Stimulated activated CD4-positive, alpha-beta T cell treated with anti-CD3 and anti-CD28 coated beads, Interleukin-4, amount 100 ng/mL, for 48 hours (primary cell): ENCODE results near the gene NEDD4L.

ENCODE experiments used
- DNase-seq, 2 donors: peaks; one replicate each; pipeline ENCODE4 v3.0.0-alpha.2; 2020; ENCODE audit warnings: low read depth in 2 of 2

NEDD4L gene

DNA sequence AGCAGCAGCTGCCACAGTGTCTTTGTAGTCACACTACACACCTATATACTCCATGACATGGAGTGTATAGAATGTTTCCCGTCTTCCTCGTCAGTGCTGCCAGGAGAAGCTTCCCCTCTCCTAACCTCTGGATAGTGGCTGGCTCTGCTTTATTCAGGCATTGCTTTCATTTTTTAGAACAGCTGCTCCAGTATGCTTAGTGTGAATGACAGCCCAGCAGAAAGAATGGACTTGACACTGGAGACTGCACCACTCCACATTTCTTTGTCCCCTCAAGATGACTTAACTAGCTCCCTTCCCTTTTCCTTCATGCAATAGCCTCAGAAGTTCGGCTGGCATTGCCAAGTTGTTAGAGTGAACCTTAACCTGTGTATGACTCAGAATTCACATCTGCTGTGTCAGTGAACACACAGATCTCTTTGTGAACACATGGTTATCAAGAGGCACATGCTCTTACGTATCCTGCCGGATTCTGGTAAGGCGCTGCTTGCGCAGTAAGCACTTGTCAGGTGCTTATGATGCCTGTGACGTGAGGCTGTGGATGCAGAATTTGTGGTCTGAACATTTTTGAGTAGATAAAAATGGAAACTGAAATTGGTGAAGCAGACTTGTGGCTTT, 73.9 kb downstream of the NEDD4L start:
- no peak for DNase-seq

GRCh38 chr18:58118536-58118935, 74.5 kb downstream of the NEDD4L start:
- DNase-seq = no peak

DNA sequence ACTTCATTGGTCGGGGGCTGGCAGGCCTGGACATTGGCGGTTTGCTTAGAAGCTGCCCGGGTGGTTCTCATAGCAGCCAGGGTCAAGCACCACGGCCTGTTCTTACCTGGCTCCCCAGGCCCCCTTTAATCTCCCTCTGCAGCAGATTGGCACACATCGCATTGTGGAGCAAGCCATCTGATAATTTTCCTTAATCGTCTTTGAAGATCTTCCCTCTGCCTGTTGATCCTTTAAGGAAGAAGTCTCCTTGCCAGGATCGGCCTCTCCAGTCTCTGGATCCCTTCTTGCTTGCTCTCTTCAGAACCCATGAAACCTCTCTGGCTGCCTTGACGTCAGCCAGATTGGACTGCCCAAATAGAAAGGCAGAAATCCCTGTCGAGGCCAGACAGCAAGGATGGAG, 75.8 kb downstream of the NEDD4L start:
- DNase-seq = no peak

DNA sequence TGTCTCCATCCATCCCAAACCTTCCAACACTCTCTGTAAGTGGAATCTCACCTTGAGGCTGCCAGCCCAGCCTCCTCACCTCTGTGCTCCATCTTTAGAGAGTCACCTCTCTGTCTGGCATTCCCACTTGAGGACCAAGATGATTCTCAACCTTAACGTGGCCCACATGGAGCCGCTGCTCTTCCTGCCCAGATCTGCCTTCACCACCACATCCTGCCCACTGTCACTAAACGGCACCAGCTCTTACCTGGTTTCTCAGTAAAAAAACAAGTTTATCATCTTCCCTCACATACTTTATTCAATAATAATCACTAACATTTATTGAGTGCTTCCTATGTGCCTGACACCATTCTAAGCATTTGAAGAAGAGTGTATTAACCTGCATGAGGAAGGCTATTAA, 80.4 kb downstream of the NEDD4L start:
- DNase-seq = no peak

- no peak for DNase-seq
These were observed 81.2 kb downstream of the NEDD4L start for GRCh38 chr18:58125183-58125582.

DNA sequence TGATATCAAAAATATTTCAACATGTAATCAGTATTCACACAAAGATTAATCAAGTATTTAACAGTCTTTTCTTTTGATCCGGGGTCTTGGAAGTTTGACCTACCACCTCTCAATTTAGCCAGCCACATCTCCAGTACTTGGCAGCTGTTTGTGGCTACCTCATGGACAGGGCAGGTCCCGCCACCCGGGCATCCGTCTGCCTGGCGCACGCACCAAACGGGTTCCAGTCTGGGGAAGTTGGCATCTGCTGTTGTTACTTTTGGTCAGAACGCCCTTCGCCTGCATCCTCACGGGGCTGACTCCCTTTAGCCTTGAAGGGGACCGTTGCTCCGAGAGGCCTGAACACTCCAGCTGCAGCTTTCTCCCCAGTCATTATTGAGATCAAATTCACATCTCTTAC, 81.7 kb downstream of the NEDD4L start:
- no peak for DNase-seq

DNA sequence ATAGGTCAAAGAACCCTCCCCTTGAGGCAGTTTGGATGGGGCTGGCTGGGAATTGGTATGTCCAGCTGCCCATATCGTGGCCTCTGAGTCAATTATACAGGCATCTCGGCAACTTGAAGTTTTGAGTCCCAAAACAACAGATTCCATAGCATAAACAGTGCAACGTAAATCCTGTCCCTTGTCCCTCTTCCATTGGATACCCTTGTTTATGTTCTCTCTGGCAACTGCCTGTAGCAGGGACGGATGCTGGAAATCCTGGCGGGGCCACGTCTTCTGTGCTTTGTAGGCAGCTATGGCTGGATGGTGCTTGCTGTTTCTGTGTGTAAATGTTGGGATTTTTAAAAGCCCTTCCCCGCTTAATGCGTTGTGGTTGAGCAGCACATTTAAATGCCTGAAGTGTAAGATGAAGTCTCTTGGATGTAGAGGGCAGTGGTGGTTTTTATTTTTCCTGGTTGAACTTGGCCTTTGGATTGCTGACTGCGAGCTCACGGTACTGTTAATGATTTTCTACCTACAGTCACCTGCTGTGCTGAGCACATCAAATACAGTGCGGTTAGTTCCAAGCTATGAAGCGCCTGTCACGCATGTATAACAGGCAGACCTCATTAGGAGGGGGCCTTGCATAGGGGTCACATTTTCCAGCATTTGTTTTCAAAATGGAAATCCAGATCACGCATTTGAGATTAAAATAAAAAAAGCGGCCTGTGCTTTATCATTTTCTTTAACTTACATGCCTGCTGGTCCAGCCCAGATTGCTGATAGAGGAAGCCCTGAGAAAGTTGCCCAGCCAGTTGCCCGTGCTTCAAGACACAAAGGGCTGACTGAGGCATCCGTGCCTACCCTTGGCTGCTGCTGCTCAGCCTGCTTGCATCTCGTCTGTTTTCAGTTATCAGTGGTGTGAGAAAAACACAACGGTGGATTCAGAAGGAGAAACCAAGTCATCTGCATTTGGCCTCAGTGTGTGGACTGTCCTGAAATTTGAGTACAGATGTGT, 84.7 kb downstream of the NEDD4L start:
- DNase-seq = no peak

GRCh38 chr18:58132595-58133261, 88.7 kb downstream of the NEDD4L start:
- DNase-seq = no peak

DNA sequence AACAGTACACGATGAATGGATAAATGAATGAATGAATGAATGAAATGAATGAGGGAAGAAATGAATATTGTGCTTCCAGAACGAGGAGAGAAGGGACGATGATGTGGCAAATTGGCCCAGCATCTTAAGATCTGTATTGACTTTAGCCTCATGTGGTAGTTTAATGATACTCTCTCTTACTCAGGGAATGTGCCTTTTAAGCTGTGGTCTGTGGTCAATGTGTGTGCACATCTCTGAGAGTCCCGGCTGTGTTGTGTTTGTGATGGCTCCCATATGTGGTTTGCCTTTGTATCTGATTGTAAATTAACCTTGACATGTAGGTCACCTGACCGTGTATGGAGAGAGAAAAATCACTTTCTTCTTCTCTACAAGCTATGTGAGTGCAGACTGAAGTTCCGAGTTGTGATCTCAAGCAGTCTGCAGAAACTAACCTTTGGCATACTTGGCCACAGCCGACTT, 91.2 kb downstream of the NEDD4L start:
- no peak for DNase-seq

- peak; percentile 33 to 44 for DNase-seq
These were observed 91.8 kb downstream of the NEDD4L start for GRCh38 chr18:58135701-58136331.

DNA sequence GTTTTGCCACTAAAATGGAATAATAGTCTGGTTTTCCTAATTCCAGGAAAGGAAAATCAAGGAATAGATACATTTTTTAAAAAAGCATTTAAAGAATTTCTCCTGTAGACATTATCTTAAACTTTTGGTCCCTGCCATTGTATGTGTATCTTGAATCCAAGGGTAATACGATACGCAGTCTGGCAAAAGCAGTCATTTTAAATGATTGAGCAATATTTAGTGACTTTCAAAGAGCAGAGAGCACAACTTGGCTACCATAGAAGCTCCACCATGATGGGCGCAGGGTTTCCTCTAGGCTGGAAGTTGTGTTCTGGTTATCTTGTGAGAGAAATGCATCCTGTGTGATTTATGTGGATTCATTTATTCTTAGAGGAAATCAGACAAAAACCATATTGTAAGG, 92.9 kb downstream of the NEDD4L start:
- DNase-seq = no peak

GRCh38 chr18:58139459-58140386, 95.7 kb downstream of the NEDD4L start:
- no peak for DNase-seq

- no peak for DNase-seq
These were observed 96.6 kb downstream of the NEDD4L start for GRCh38 chr18:58140387-58141325.

- DNase-seq = no peak
These were observed 99.4 kb downstream of the NEDD4L start for GRCh38 chr18:58143386-58143785.

- DNase-seq = no peak
These were observed 100.1 kb downstream of the NEDD4L start for GRCh38 chr18:58144106-58144505.

DNA sequence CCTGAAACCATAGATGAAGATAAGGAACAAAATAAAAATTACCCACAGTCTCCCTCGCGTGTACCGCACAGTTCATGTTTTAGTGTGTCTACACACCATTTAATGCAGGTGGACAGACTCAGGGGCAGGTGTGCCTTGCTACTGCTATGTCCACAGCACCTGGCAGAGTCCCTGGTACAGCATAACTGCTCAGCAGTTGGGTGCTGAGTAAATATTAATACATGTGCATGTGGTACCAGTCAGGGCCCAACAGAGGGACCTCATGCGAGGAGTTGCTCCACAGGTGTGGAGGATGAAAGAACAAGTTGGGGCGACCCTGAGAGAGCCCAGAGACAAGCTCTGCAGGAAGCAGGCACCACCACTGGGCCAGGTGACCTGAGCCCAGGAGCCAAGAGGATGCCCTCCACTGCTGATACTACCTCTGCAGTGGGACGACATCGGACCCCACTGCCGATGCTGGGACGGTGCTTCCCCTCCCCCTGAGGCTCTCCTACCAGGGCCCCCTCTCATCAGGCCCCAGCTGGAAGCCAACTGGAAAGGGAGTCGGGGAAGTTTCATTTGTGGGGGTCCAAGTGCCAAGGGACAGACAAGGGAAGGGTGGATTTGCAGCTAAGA, 100.8 kb downstream of the NEDD4L start:
- no peak for DNase-seq

DNA sequence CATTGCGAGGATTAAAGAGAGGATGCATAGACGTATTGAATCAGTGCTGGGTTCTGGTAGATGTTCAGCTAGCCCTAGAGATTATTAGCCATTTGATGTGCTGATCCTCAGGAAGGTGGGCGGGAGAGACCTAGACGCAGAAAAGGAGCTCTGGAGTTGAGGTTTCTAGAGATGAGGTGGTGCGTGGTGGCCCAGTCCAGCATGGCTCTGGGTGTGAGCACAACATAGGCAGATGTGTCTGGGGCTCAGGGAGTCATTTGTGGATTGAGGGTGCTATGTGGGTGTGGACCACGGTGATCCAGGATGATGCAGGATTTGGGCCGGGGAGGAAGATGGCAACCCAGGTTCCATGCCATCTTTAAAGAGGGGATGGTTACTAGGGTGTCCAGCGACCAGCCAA, 102.1 kb downstream of the NEDD4L start:
- no peak for DNase-seq

- no peak for DNase-seq
These were observed 105.0 kb downstream of the NEDD4L start for GRCh38 chr18:58148954-58149471.

DNA sequence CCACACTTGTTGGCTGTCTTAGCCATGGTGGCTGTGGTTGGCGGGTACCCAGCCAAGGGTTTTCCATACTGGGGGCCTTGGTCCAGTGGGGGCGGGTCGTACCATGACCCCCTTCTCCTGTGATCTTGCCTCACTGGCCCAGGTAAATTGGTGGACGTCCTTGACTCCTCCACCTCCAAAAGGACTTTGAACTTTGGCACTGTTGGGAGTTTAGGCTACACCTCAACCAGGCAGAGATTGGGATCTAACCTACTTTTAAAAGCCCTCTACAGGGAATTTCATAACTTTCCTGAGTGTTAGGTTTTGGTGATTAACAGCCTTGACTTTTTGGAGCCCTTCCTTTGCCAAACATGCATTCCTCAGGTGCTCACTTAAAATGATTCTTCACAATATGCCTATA, 106.7 kb downstream of the NEDD4L start:
- no peak for DNase-seq
